ENCODE results near the gene GLB1L. TPM values are rescaled to one million over a fixed set of nuclear protein-coding genes. Genes with fewer than 3 reads are reported as not detected.

GLB1L gene
- total RNA-seq, 1 donor from 2014 or later: 3.0 TPM

DNA sequence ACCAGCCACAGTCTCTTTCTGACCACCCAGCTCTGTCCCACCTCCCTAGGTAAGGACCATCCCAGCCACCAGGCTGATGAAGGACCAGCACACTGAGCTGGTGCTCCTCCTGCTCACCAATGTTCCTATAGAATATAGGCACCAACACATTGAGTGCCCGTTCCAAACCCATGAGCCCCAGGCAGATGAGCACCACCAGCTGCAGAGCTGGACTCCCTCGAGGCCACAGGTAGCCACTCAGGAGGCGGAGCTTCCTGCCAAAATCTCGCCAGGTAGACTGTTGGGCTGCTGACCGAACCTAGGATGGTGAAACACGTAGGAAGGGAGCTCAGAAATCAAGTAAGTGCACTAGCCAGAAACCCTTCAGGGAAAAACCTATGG is 28.7 kb downstream of the GLB1L start:
- H3K4me3 Mint-ChIP-seq (ENCODE audit: unreplicated experiment): peak overlapping the region; percentile 25
- no peaks in the 10 kb centered on the region for H3K27me3 Mint-ChIP-seq (ENCODE audit: low read depth)
- peaks cover 28% of the 10 kb centered on the region for H3K4me1 Mint-ChIP-seq (ENCODE audit: low read depth)
- peaks cover 14% of the 10 kb centered on the region for H3K36me3 Mint-ChIP-seq (ENCODE audit: low read depth)
- no peaks in the 10 kb centered on the region for H3K9me3 Mint-ChIP-seq (ENCODE audit: low read depth)
- TF ChIP-seq, protein P1, sequence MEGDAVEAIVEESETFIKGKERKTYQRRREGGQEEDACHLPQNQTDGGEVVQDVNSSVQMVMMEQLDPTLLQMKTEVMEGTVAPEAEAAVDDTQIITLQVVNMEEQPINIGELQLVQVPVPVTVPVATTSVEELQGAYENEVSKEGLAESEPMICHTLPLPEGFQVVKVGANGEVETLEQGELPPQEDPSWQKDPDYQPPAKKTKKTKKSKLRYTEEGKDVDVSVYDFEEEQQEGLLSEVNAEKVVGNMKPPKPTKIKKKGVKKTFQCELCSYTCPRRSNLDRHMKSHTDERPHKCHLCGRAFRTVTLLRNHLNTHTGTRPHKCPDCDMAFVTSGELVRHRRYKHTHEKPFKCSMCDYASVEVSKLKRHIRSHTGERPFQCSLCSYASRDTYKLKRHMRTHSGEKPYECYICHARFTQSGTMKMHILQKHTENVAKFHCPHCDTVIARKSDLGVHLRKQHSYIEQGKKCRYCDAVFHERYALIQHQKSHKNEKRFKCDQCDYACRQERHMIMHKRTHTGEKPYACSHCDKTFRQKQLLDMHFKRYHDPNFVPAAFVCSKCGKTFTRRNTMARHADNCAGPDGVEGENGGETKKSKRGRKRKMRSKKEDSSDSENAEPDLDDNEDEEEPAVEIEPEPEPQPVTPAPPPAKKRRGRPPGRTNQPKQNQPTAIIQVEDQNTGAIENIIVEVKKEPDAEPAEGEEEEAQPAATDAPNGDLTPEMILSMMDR (IDR thresholded peaks at IDR 0.05): no peak
- no peak for DNase-seq (ENCODE audit: low spot score)
- peak overlapping the region; percentile 12 for H3K27ac Mint-ChIP-seq (ENCODE audit: unreplicated experiment)

DNA sequence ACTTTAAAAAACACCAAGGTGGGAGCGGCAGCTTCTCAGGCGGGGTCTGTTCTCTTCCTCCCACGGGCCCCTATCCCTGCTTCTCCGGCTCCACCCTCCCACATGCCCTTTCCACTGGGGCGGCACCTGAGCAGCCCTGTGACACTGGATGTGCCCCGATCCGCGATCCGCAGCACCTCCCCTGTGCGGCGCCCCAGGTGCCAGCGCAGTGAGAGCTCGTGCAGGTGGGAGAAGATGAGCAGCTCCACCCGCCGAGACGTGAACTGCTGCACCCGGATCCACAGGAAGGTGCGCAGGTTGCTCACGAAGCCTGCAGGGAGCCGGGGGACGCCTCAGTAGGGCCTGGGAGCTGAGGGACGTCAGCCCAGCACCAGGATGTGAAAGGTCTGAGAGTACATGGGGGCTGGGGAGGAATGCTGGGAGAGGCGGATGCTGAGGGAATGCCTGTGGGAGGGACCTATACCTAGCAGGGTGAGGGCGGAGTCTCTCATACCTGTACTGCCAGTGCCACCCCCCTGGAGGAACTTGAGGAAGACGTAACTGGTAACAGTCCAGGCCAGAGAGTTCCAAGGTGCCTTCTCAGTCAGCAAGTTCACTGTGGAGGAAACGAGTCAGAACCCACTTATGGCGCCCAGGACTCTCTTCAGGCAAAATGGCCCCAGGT is 29.2 kb downstream of the GLB1L start:
- no peak for DNase-seq (ENCODE audit: low spot score)
- Mint-ChIP-seq H3K27me3 (ENCODE audit: low read depth) (no peaks in the 10 kb centered on the region), H3K36me3 (ENCODE audit: low read depth) (peaks cover 12% of the 10 kb centered on the region), H3K27ac (ENCODE audit: unreplicated experiment) (no peak overlapping the region), H3K9me3 (ENCODE audit: low read depth) (no peaks in the 10 kb centered on the region), H3K4me3 (ENCODE audit: unreplicated experiment) (no peak overlapping the region), H3K4me1 (ENCODE audit: low read depth) (peaks cover 28% of the 10 kb centered on the region)
- TF ChIP-seq, protein P1 (IDR thresholded peaks at IDR 0.05): no peak

DNA sequence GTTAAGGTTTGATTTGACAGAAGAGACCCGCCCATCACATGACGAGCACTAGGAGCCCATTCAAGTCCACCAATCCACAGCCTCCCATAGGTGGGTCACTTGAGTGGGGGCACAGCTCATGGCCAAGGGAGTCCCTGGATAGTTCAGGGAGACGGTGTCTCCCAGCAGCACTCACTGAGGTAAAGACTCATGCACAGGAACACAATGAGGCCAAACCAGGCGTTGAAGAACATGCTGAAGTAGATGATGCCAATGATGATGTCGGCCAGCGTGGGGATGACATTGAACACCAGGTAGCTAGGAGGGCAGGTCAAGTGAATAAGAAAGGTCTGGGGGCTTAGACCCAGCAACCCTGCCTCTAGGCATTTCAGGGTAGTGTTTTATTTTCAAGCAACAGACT is 30.5 kb downstream of the GLB1L start:
- Mint-ChIP-seq H3K27me3 (ENCODE audit: low read depth) (no peaks in the 10 kb centered on the region), H3K27ac (ENCODE audit: unreplicated experiment) (no peak overlapping the region), H3K36me3 (ENCODE audit: low read depth) (peaks cover 15% of the 10 kb centered on the region), H3K9me3 (ENCODE audit: low read depth) (no peaks in the 10 kb centered on the region), H3K4me3 (ENCODE audit: unreplicated experiment) (no peak overlapping the region), H3K4me1 (ENCODE audit: low read depth) (peaks cover 23% of the 10 kb centered on the region)
- DNase-seq (ENCODE audit: low spot score): no peak
- TF ChIP-seq, protein P1 (IDR thresholded peaks at IDR 0.05): no peak

DNA sequence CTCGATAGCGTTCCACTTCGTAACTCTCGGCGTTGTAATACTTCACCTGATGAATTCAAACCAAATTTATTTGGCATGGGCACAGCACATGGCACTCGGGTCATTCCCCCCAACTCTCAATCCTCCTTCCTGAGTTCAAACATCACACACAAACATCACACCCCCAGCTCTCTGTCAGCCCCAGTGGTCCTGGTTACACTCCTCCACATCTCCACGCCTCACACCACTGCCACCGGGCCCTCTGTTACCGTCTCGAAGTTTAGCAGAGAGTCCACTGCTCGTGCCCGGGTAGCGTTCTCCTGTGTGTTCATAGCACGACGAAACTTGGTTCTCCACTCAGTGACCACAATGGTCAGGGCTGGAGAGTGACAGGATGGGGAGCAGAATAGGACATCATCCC is 31.1 kb downstream of the GLB1L start:
- TF ChIP-seq, protein P1 (IDR thresholded peaks at IDR 0.05): no peak
- no peak for DNase-seq (ENCODE audit: low spot score)
- Mint-ChIP-seq H3K9me3 (ENCODE audit: low read depth) (no peaks in the 10 kb centered on the region), H3K27me3 (ENCODE audit: low read depth) (no peaks in the 10 kb centered on the region), H3K4me1 (ENCODE audit: low read depth) (peaks cover 17% of the 10 kb centered on the region), H3K36me3 (ENCODE audit: low read depth) (peaks cover 17% of the 10 kb centered on the region), H3K4me3 (ENCODE audit: unreplicated experiment) (no peak overlapping the region), H3K27ac (ENCODE audit: unreplicated experiment) (no peak overlapping the region)

DNA sequence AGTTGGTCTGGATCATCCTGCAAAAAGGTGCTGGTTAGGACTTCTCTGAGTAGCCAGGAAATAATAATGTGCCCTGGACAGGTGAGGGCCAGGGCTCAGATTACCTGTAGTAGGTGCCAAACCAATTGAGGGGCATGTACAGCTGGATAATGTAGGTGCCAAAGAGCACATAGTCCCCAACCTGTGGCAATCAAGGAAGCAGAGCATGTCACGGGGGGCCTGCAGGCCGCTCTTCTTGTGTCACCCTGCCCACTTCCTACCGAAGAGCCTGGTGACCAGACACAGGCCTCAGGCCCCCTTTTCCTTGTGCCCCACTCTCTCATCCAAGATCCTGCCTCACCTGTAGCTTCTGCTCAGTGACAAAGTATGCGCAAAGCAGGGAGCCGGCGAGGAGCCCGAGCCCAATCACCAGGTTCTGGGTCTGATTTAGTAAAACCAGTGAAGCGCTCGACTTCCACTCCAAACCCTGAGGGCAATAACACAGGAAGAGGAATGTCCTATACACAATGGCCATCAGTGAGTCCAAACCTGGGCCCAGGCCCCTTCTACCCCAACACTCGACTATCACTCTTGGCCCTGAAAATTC is 31.7 kb downstream of the GLB1L start:
- H3K4me1 Mint-ChIP-seq (ENCODE audit: low read depth): peaks cover 18% of the 10 kb centered on the region
- no peak overlapping the region for H3K27ac Mint-ChIP-seq (ENCODE audit: unreplicated experiment)

More for the DNA sequence above, 31.7 kb downstream of the GLB1L start:
- H3K4me3 Mint-ChIP-seq (ENCODE audit: unreplicated experiment): no peak overlapping the region
- peaks cover 17% of the 10 kb centered on the region for H3K36me3 Mint-ChIP-seq (ENCODE audit: low read depth)
- no peaks in the 10 kb centered on the region for H3K27me3 Mint-ChIP-seq (ENCODE audit: low read depth)
- no peak for DNase-seq (ENCODE audit: low spot score)
- no peaks in the 10 kb centered on the region for H3K9me3 Mint-ChIP-seq (ENCODE audit: low read depth)
- TF ChIP-seq, protein P1 (IDR thresholded peaks at IDR 0.05): no peak

All from chondrocyte (in vitro differentiated cells).